Stimulated activated CD4-positive, alpha-beta T cell treated with anti-CD3 and anti-CD28 coated beads, Interleukin-1b, Interleukin-23, amount 100 ng/mL, for 1 hour (primary cell): ENCODE data around the gene RNGTT.

ENCODE experiments used
- DNase-seq, 2 donors: peaks; one replicate each; pipeline ENCODE4 v3.0.0-alpha.2; 2020; ENCODE audit warnings: low read depth in 2 of 2

Gene RNGTT

GRCh38 chr6:88662163-88662580 lies 301.2 kb downstream of the RNGTT start:
- DNase-seq = no peak

GRCh38 chr6:88661136-88661535 lies 302.3 kb downstream of the RNGTT start:
- no peak for DNase-seq

GRCh38 chr6:88655586-88655985 lies 307.8 kb downstream of the RNGTT start:
- DNase-seq = no peak

- no peak for DNase-seq
These were observed 309.5 kb downstream of the RNGTT start for GRCh38 chr6:88653936-88654335.

- no peak for DNase-seq
These were observed 312.0 kb downstream of the RNGTT start for GRCh38 chr6:88651400-88651799.

GRCh38 chr6:88650979-88651378 lies 312.4 kb downstream of the RNGTT start:
- DNase-seq = no peak

- DNase-seq = no peak
These were observed 313.3 kb downstream of the RNGTT start for GRCh38 chr6:88650029-88650619.

- no peak for DNase-seq
These were observed 322.1 kb downstream of the RNGTT start for GRCh38 chr6:88641178-88641903.

GRCh38 chr6:88637761-88638545 lies 325.5 kb downstream of the RNGTT start:
- DNase-seq = no peak

GRCh38 chr6:88636871-88637270 lies 326.5 kb downstream of the RNGTT start:
- DNase-seq = no peak

- no peak for DNase-seq
These were observed 329.6 kb downstream of the RNGTT start for GRCh38 chr6:88633782-88634181.

- no peak for DNase-seq
These were observed 331.6 kb downstream of the RNGTT start for GRCh38 chr6:88631830-88632229.

- DNase-seq = no peak
These were observed 333.5 kb downstream of the RNGTT start for GRCh38 chr6:88629838-88630494.

- no peak for DNase-seq
These were observed 337.0 kb downstream of the RNGTT start for GRCh38 chr6:88626460-88626859.

GRCh38 chr6:88623531-88623930 lies 339.9 kb downstream of the RNGTT start:
- no peak for DNase-seq

GRCh38 chr6:88619951-88620350 lies 343.5 kb downstream of the RNGTT start:
- no peak for DNase-seq

- no peak for DNase-seq
These were observed 347.0 kb downstream of the RNGTT start for GRCh38 chr6:88616380-88616779.

GRCh38 chr6:88614316-88614877 lies 349.0 kb downstream of the RNGTT start:
- no peak for DNase-seq

- DNase-seq = no peak
These were observed 350.8 kb downstream of the RNGTT start for GRCh38 chr6:88612631-88613030.

GRCh38 chr6:88611721-88612120 lies 351.7 kb downstream of the RNGTT start:
- no peak for DNase-seq

- no peak for DNase-seq
These were observed 353.4 kb downstream of the RNGTT start for GRCh38 chr6:88609983-88610382.

- no peak for DNase-seq
These were observed 358.1 kb downstream of the RNGTT start for GRCh38 chr6:88605271-88605670.
